ENCODE results near the gene ZYX.

Gene ZYX

DNA sequence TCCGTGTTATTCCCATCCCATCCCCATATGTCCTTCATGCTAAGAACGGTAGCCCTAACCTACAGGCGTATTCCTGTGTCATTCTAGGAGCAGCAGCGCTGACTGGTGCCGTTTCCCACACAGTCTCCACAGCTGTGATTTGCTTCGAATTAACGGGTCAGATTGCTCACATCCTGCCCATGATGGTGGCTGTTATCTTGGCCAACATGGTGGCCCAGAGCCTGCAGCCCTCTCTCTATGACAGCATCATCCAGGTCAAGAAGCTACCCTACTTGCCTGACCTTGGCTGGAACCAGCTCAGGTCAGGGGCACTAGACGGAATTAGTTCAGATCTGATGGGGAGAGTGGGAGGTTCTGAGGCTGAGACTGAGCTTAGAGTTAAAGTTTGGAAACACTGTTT lies 39.3 kb upstream of the ZYX start:
- Histone ChIP-seq H2AFZ (ENCODE audit: low read depth, low read length, severe bottlenecking) (no peak overlapping the region), H3K27me3 (ENCODE audit: low read length) (no peaks in the 10 kb centered on the region), H3K9ac (ENCODE audit: low read length) (no peak overlapping the region), H3K9me2 (replicated peaks; ENCODE audit: insufficient read depth, low read length) (no peaks in the 10 kb centered on the region), H3K9me3 (ENCODE audit: insufficient read depth, low read length) (no peaks in the 10 kb centered on the region), H3K4me2 (ENCODE audit: low read depth, low read length, poor library complexity, severe bottlenecking) (no peak overlapping the region), H4K20me1 (ENCODE audit: low read depth, low read length) (no peaks in the 10 kb centered on the region), H3K4me3 (ENCODE audit: insufficient read depth, low read length, poor library complexity, severe bottlenecking) (no peak overlapping the region), H3K27ac (ENCODE audit: low read depth, low read length) (no peak overlapping the region), H3K79me2 (ENCODE audit: insufficient read depth, low read length) (no peaks in the 10 kb centered on the region), H3K36me3 (ENCODE audit: low read length) (no peaks in the 10 kb centered on the region), H3F3A (ENCODE audit: insufficient read depth) (no peaks in the 10 kb centered on the region)
- TF ChIP-seq EZH2phosphoT487 (conservative IDR thresholded peaks at IDR 0.05; ENCODE audit: low read length), result no peak
- TF ChIP-seq, protein P1, sequence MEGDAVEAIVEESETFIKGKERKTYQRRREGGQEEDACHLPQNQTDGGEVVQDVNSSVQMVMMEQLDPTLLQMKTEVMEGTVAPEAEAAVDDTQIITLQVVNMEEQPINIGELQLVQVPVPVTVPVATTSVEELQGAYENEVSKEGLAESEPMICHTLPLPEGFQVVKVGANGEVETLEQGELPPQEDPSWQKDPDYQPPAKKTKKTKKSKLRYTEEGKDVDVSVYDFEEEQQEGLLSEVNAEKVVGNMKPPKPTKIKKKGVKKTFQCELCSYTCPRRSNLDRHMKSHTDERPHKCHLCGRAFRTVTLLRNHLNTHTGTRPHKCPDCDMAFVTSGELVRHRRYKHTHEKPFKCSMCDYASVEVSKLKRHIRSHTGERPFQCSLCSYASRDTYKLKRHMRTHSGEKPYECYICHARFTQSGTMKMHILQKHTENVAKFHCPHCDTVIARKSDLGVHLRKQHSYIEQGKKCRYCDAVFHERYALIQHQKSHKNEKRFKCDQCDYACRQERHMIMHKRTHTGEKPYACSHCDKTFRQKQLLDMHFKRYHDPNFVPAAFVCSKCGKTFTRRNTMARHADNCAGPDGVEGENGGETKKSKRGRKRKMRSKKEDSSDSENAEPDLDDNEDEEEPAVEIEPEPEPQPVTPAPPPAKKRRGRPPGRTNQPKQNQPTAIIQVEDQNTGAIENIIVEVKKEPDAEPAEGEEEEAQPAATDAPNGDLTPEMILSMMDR (IDR thresholded peaks at IDR 0.05; ENCODE audit: insufficient read depth, low read length, poor library complexity, severe bottlenecking), result no peak

DNA sequence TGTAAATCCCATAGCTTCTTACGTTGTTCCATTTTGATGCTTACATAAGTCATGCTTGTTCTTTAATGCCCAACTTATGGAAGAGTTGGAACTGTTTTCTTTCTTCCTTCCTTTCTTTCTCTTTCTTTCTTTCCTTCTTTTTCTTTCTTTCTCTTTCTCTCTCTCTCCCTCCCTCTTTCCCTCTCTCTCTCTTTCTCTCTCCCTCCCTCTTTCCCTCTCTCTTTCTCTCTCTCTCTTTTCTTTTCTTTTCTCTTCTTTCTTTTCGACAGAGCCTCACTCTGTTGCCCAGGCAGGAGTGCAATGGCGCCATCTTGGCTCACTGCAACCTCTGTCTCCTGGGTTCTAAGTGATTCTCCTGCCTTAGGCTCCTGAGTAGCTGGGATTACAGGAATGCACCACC lies 37.5 kb upstream of the ZYX start:
- H3K4me2 ChIP-seq (ENCODE audit: low read depth, low read length, poor library complexity, severe bottlenecking), result no peak overlapping the region
- no peaks in the 10 kb centered on the region for H3K9me2 ChIP-seq (replicated peaks; ENCODE audit: insufficient read depth, low read length)
- H3K79me2 ChIP-seq (ENCODE audit: insufficient read depth, low read length), result no peaks in the 10 kb centered on the region
- H3F3A ChIP-seq (ENCODE audit: insufficient read depth), result no peaks in the 10 kb centered on the region
- H3K9ac ChIP-seq (ENCODE audit: low read length), result no peak overlapping the region
- no peak overlapping the region for H3K4me3 ChIP-seq (ENCODE audit: insufficient read depth, low read length, poor library complexity, severe bottlenecking)
- no peak overlapping the region for H3K27ac ChIP-seq (ENCODE audit: low read depth, low read length)
- TF ChIP-seq, protein P1 (IDR thresholded peaks at IDR 0.05; ENCODE audit: insufficient read depth, low read length, poor library complexity, severe bottlenecking), result no peak
- no peak for TF ChIP-seq EZH2phosphoT487 (conservative IDR thresholded peaks at IDR 0.05; ENCODE audit: low read length)
- H3K36me3 ChIP-seq (ENCODE audit: low read length), result no peaks in the 10 kb centered on the region
- H2AFZ ChIP-seq (ENCODE audit: low read depth, low read length, severe bottlenecking), result no peak overlapping the region
- H4K20me1 ChIP-seq (ENCODE audit: low read depth, low read length), result no peaks in the 10 kb centered on the region
- no peaks in the 10 kb centered on the region for H3K9me3 ChIP-seq (ENCODE audit: insufficient read depth, low read length)
- no peaks in the 10 kb centered on the region for H3K27me3 ChIP-seq (ENCODE audit: low read length)

DNA sequence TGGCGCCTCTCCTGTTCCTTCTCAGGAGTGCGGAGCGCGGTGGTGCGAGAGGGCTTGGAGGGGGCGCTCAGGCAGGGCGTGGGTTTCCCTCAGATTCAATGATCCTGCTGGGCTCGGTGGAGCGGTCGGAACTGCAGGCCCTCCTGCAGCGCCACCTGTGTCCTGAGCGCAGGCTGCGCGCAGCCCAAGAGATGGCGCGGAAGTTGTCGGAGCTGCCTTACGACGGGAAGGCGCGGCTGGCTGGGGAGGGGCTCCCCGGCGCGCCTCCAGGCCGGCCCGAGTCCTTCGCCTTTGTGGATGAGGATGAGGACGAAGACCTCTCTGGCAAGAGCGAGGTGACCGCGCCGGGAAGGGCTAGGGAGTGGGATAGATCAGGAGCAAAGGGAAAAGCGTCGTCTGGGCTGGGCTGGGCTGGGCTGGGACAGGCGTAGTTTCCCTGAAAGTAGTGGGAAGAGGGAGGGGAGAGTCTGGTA lies 35.7 kb upstream of the ZYX start:
- Histone ChIP-seq H3K27me3 (ENCODE audit: low read length) (no peaks in the 10 kb centered on the region), H3K36me3 (ENCODE audit: low read length) (no peaks in the 10 kb centered on the region), H3K9me3 (ENCODE audit: insufficient read depth, low read length) (no peaks in the 10 kb centered on the region), H4K20me1 (ENCODE audit: low read depth, low read length) (no peaks in the 10 kb centered on the region), H3K27ac (ENCODE audit: low read depth, low read length) (no peak overlapping the region), H3F3A (ENCODE audit: insufficient read depth) (no peaks in the 10 kb centered on the region), H3K4me3 (ENCODE audit: insufficient read depth, low read length, poor library complexity, severe bottlenecking) (no peak overlapping the region), H3K9ac (ENCODE audit: low read length) (no peak overlapping the region), H3K4me2 (ENCODE audit: low read depth, low read length, poor library complexity, severe bottlenecking) (no peak overlapping the region), H2AFZ (ENCODE audit: low read depth, low read length, severe bottlenecking) (no peak overlapping the region), H3K79me2 (ENCODE audit: insufficient read depth, low read length) (no peaks in the 10 kb centered on the region), H3K9me2 (replicated peaks; ENCODE audit: insufficient read depth, low read length) (no peaks in the 10 kb centered on the region)
- TF ChIP-seq, protein P1 (IDR thresholded peaks at IDR 0.05; ENCODE audit: insufficient read depth, low read length, poor library complexity, severe bottlenecking), result no peak
- no peak for TF ChIP-seq EZH2phosphoT487 (conservative IDR thresholded peaks at IDR 0.05; ENCODE audit: low read length)

Measured in SU-DHL-6 (cell line).